HepG2 (cell line): ENCODE results near the gene SLIT3. TPM values are rescaled to one million over a fixed set of nuclear protein-coding genes. Genes with fewer than 3 reads are reported as not detected.

ENCODE experiments used
- AHDC1 ChIP-seq: sonication (generic); formaldehyde crosslinking; IDR thresholded peaks from 2 replicates; pipeline ENCODE4 v1.5.1; 2020; ENCODE audit warnings: mild to moderate bottlenecking, missing genetic modification reagents, borderline replicate concordance
- BRF2 ChIP-seq: sonication (generic); formaldehyde crosslinking; IDR thresholded peaks from 2 replicates; pipeline ENCODE4 v1.8.1; 2022; ENCODE audit warnings: mild to moderate bottlenecking, missing genetic modification reagents
- DNMT1 ChIP-seq: sonication (generic); formaldehyde crosslinking; IDR thresholded peaks from 2 replicates; pipeline ENCODE4 v1.5.1; 2020; ENCODE audit warnings: mild to moderate bottlenecking, missing genetic modification reagents
- EHMT2 ChIP-seq: fragments of 200-600 bp; sonication (generic); IDR thresholded peaks from 2 replicates; pipeline ENCODE4 v1.7.0; 2017; ENCODE audit warnings: antibody characterized with exemption, low read depth, low read length, borderline replicate concordance
- FOXA3 ChIP-seq: IDR thresholded peaks from 2 replicates; pipeline ENCODE4 v1.6.1; 2016; ENCODE audit warnings: missing genetic modification reagents, missing compliant biosample characterization
- FOXP4 ChIP-seq: sonication (generic); formaldehyde crosslinking; IDR thresholded peaks from 2 replicates; pipeline ENCODE4 v1.4.0; 2020; ENCODE audit warnings: missing genetic modification reagents
- HNF4G ChIP-seq, 2 experiments: sonication (generic) in 1 of 2; formaldehyde crosslinking in 1 of 2; IDR thresholded peaks; 2 replicates each; pipeline versions ENCODE4 v1.4.0 to v1.6.1; 2011 to 2020; ENCODE audit warnings: borderline replicate concordance in 2 of 2, low read depth in 2 of 2, mild to moderate bottlenecking in 2 of 2, low read length in 1 of 2, missing genetic modification reagents in 1 of 2, moderate library complexity in 1 of 2
- HOXA3 ChIP-seq: sonication (generic); formaldehyde crosslinking; IDR thresholded peaks from 2 replicates; pipeline ENCODE4 v1.5.0; 2020; ENCODE audit warnings: missing genetic modification reagents
- MED1 ChIP-seq: sonication (generic); formaldehyde crosslinking; IDR thresholded peaks from 2 replicates; pipeline ENCODE4 v1.4.0; 2020; ENCODE audit warnings: missing genetic modification reagents
- SPEN ChIP-seq: sonication (generic); formaldehyde crosslinking; IDR thresholded peaks from 2 replicates; pipeline ENCODE4 v1.5.1; 2020; ENCODE audit warnings: low read depth, mild to moderate bottlenecking, missing genetic modification reagents
- TBX3 ChIP-seq: fragments of 450-650 bp; IDR thresholded peaks from 2 replicates; pipeline ENCODE4 v1.6.1; 2017; ENCODE audit warnings: antibody characterized with exemption, mild to moderate bottlenecking, inconsistent platforms, borderline replicate concordance
- ZFY ChIP-seq: sonication (generic); formaldehyde crosslinking; IDR thresholded peaks from 2 replicates; pipeline ENCODE4 v1.4.0; 2020; ENCODE audit warnings: missing genetic modification reagents
- ZNF430 ChIP-seq: sonication (generic); formaldehyde crosslinking; IDR thresholded peaks from 2 replicates; pipeline ENCODE4 v1.9.0; 2021; ENCODE audit warnings: mild to moderate bottlenecking, missing genetic modification reagents
- ZNF556 ChIP-seq: sonication (generic); formaldehyde crosslinking; IDR thresholded peaks from 2 replicates; pipeline ENCODE4 v1.4.0; 2020; ENCODE audit warnings: mild to moderate bottlenecking, missing genetic modification reagents, borderline replicate concordance
- ZNF687 ChIP-seq: sonication (generic); formaldehyde crosslinking; IDR thresholded peaks from 2 replicates; pipeline ENCODE4 v1.5.1; 2020; ENCODE audit warnings: mild to moderate bottlenecking, missing genetic modification reagents, moderate library complexity
- polyA plus RNA-seq, 8 experiments: library from polyadenylated mRNA; depleted of rRNA in 3 of 8; stranded (reverse) in 7 of 8; unstranded in 1 of 8; fragments of >200 nt; fragmentation: Illumina TruSeq in 4 of 8; extraction: Trizol in 4 of 8; gene quantifications; 2 replicates each; pipeline versions ENCODE4 v1.2.1 to v1.2.3, GENCODE V29; 2011 to 2016; ENCODE audit warnings: low read depth in 4 of 8, missing spikeins in 1 of 8, mixed read lengths in 1 of 8; ENCODE audit not compliant: insufficient read depth in 1 of 8
- total RNA-seq, 5 experiments: library from RNA; depleted of rRNA; stranded (reverse); fragments of >200 nt; fragmentation: Illumina TruSeq; extraction: Trizol; gene quantifications; 2 replicates each; pipeline ENCODE4 v1.2.3, GENCODE V29; 2016; ENCODE audit warnings: low read depth in 1 of 5

SLIT3 gene
- total and polyA plus RNA-seq, 2 of the 13 experiments (the other 11 are each of a cell fraction or from before 2014, with no cell fraction given), result not detected

- peak; percentile 25; the same call in 1 of the 2 replicates for TF ChIP-seq AHDC1 (CRISPR knock-in tag)
- TF ChIP-seq ZFY (CRISPR knock-in tag), result peak; percentile 42; the same call in 1 of the 2 replicates
- peak; percentile 20; the same call in 1 of the 2 replicates for TF ChIP-seq FOXA3 (CRISPR knock-in tag)
- 0 out of 2 replicates have a peak, but pooled peaks have one; percentile 9 for TF ChIP-seq HNF4G (IDR thresholded peaks at IDR 0.05; ENCODE audit: borderline replicate concordance, low read depth, low read length)
- no peak for TF ChIP-seq HNF4G (CRISPR knock-in tag; IDR thresholded peaks at IDR 0.05; ENCODE audit: borderline replicate concordance, low read depth)
- TF ChIP-seq MED1 (CRISPR knock-in tag), result peak; percentile 39; the same call in 1 of the 2 replicates
- peak; percentile 67; the same call in 1 of the 2 replicates for TF ChIP-seq FOXP4 (CRISPR knock-in tag)
- TF ChIP-seq TBX3, result peak; percentile 23; the same call in 1 of the 2 replicates
- TF ChIP-seq EHMT2, result no peak
- peak; percentile 51 for TF ChIP-seq ZNF687 (CRISPR knock-in tag)
- TF ChIP-seq SPEN (CRISPR knock-in tag), result peak; percentile 32; the same call in 1 of the 2 replicates
- TF ChIP-seq ZNF430 (CRISPR knock-in tag), result 0 out of 2 replicates have a peak, but pooled peaks have one; percentile 37
- TF ChIP-seq ZNF556, result no peak
- TF ChIP-seq HOXA3 (CRISPR knock-in tag), result peak; percentile 35; the same call in 1 of the 2 replicates
- TF ChIP-seq DNMT1 (CRISPR knock-in tag), result no peak
- TF ChIP-seq BRF2, result 0 out of 2 replicates have a peak, but pooled peaks have one; percentile 25
These were observed 217.4 kb downstream of the SLIT3 start (continued) for GRCh38 chr5:169083394-169084018.
